ENCODE measurements around the gene SLC40A1. TPM values are rescaled to one million over a fixed set of nuclear protein-coding genes. Genes with fewer than 3 reads are reported as not detected.

SLC40A1 gene
- total and polyA plus RNA-seq, 4 donors, result 97.4 to 572 (median 168) TPM

- Histone ChIP-seq H3K9me3 (ENCODE audit: control insufficient read depth in 4 of 4, low read length in 3 of 4) (no peaks in the 10 kb centered on the region), H3K9ac (ENCODE audit: low read depth in 1 of 2, low read length in 2 of 2) (no peak overlapping the region), H3K4me1 (ENCODE audit: control insufficient read depth in 4 of 4, insufficient read depth in 4 of 4, low read length in 3 of 4) (no peaks in the 10 kb centered on the region), H3K4me3 (ENCODE audit: low read depth in 1 of 3, low read length in 3 of 3) (no peak overlapping the region), H3K27me3 (ENCODE audit: control insufficient read depth in 4 of 4, insufficient read depth in 4 of 4, low read length in 3 of 4) (no peaks in the 10 kb centered on the region), H3K27ac (ENCODE audit: low read depth in 1 of 2, low read length in 2 of 2) (no peak overlapping the region), H3K36me3 (ENCODE audit: control insufficient read depth in 4 of 4, insufficient read depth in 3 of 4, low read depth in 1 of 4, low read length in 3 of 4) (no peaks in the 10 kb centered on the region)
- DNase-seq (ENCODE audit: low spot score), result no peak
- TF ChIP-seq, protein P1, sequence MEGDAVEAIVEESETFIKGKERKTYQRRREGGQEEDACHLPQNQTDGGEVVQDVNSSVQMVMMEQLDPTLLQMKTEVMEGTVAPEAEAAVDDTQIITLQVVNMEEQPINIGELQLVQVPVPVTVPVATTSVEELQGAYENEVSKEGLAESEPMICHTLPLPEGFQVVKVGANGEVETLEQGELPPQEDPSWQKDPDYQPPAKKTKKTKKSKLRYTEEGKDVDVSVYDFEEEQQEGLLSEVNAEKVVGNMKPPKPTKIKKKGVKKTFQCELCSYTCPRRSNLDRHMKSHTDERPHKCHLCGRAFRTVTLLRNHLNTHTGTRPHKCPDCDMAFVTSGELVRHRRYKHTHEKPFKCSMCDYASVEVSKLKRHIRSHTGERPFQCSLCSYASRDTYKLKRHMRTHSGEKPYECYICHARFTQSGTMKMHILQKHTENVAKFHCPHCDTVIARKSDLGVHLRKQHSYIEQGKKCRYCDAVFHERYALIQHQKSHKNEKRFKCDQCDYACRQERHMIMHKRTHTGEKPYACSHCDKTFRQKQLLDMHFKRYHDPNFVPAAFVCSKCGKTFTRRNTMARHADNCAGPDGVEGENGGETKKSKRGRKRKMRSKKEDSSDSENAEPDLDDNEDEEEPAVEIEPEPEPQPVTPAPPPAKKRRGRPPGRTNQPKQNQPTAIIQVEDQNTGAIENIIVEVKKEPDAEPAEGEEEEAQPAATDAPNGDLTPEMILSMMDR (IDR thresholded peaks at IDR 0.05; ENCODE audit: low read depth, low read length, missing input control), result no peak
- TF ChIP-seq TAF1 (conservative IDR thresholded peaks at IDR 0.05), result no peak
- WGBS, result 74% methylated on average over 10 of the region's 10 CpGs
Measured at GRCh38 chr2:189629531-189630453, 49.2 kb upstream of the SLC40A1 start.

- DNase-seq (ENCODE audit: low spot score), result no peak
- H3K4me3 ChIP-seq (ENCODE audit: low read depth in 1 of 3, low read length in 3 of 3), result no peak overlapping the region
- TF ChIP-seq RXRA (IDR thresholded peaks at IDR 0.05) (no peak), RAD21 (IDR thresholded peaks at IDR 0.05) (peak; percentile 68 to 73)
- no peaks in the 10 kb centered on the region for H3K36me3 ChIP-seq (ENCODE audit: control insufficient read depth in 4 of 4, insufficient read depth in 3 of 4, low read depth in 1 of 4, low read length in 3 of 4)
- H3K4me1 ChIP-seq (ENCODE audit: control insufficient read depth in 4 of 4, insufficient read depth in 4 of 4, low read length in 3 of 4), result no peaks in the 10 kb centered on the region
- H3K9ac ChIP-seq (ENCODE audit: low read depth in 1 of 2, low read length in 2 of 2), result no peak overlapping the region
- WGBS, result 86% methylated on average over 9 of the region's 9 CpGs
- no peak overlapping the region for H3K27ac ChIP-seq (ENCODE audit: low read depth in 1 of 2, low read length in 2 of 2)
- no peaks in the 10 kb centered on the region for H3K9me3 ChIP-seq (ENCODE audit: control insufficient read depth in 4 of 4, low read length in 3 of 4)
- H3K27me3 ChIP-seq (ENCODE audit: control insufficient read depth in 4 of 4, insufficient read depth in 4 of 4, low read length in 3 of 4), result no peaks in the 10 kb centered on the region
Measured at GRCh38 chr2:189628817-189629530, 48.4 kb upstream of the SLC40A1 start.

GRCh38 chr2:189627789-189628188 lies 47.2 kb upstream of the SLC40A1 start:
- Histone ChIP-seq H3K27me3 (ENCODE audit: control insufficient read depth in 4 of 4, insufficient read depth in 4 of 4, low read length in 3 of 4) (no peaks in the 10 kb centered on the region), H3K9me3 (ENCODE audit: control insufficient read depth in 4 of 4, low read length in 3 of 4) (no peaks in the 10 kb centered on the region), H3K4me1 (ENCODE audit: control insufficient read depth in 4 of 4, insufficient read depth in 4 of 4, low read length in 3 of 4) (no peaks in the 10 kb centered on the region), H3K4me3 (ENCODE audit: low read depth in 1 of 3, low read length in 3 of 3) (no peak overlapping the region), H3K27ac (ENCODE audit: low read depth in 1 of 2, low read length in 2 of 2) (no peak overlapping the region), H3K36me3 (ENCODE audit: control insufficient read depth in 4 of 4, insufficient read depth in 3 of 4, low read depth in 1 of 4, low read length in 3 of 4) (no peaks in the 10 kb centered on the region), H3K9ac (ENCODE audit: low read depth in 1 of 2, low read length in 2 of 2) (no peak overlapping the region)
- TF ChIP-seq ATF3 (IDR thresholded peaks at IDR 0.05), result no peak
- TF ChIP-seq GABPA (IDR thresholded peaks at IDR 0.05 in 1 of 2, conservative IDR thresholded peaks at IDR 0.05 in 1 of 2), result no peak
- TF ChIP-seq, protein P1 (IDR thresholded peaks at IDR 0.05; ENCODE audit: low read depth, low read length, missing input control), result no peak
- no peak for TF ChIP-seq NR2F2 (IDR thresholded peaks at IDR 0.05)
- TF ChIP-seq SP1 (IDR thresholded peaks at IDR 0.05), result no peak
- TF ChIP-seq, protein P2, sequence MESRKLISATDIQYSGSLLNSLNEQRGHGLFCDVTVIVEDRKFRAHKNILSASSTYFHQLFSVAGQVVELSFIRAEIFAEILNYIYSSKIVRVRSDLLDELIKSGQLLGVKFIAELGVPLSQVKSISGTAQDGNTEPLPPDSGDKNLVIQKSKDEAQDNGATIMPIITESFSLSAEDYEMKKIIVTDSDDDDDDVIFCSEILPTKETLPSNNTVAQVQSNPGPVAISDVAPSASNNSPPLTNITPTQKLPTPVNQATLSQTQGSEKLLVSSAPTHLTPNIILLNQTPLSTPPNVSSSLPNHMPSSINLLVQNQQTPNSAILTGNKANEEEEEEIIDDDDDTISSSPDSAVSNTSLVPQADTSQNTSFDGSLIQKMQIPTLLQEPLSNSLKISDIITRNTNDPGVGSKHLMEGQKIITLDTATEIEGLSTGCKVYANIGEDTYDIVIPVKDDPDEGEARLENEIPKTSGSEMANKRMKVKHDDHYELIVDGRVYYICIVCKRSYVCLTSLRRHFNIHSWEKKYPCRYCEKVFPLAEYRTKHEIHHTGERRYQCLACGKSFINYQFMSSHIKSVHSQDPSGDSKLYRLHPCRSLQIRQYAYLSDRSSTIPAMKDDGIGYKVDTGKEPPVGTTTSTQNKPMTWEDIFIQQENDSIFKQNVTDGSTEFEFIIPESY (IDR thresholded peaks at IDR 0.05), result no peak
- no peak for TF ChIP-seq MAX (IDR thresholded peaks at IDR 0.05)
- no peak for TF ChIP-seq FOXA2 (IDR thresholded peaks at IDR 0.05)
- no peak for TF ChIP-seq YY1 (IDR thresholded peaks at IDR 0.05)
- TF ChIP-seq RAD21 (IDR thresholded peaks at IDR 0.05), result no peak
- no peak for TF ChIP-seq EGR1 (IDR thresholded peaks at IDR 0.05; ENCODE audit: low read depth in 2 of 2)
- TF ChIP-seq TAF1 (conservative IDR thresholded peaks at IDR 0.05), result no peak
- no peak for DNase-seq (ENCODE audit: low spot score)
- WGBS, result 94% methylated on average over 1 of the region's 1 CpG
